Activated CD8-positive, alpha-beta T cell treated with anti-CD3 and anti-CD28 coated beads for 36 hours (primary cell): ENCODE measurements around the gene CNTNAP2. TPM values are rescaled to one million over a fixed set of nuclear protein-coding genes. Genes with fewer than 3 reads are reported as not detected.

Source experiments
- ATAC-seq: fragments of 200-7000 bp; cut with Tn5 transposase; one replicate; pipeline ENCODE4 v1.10.0; 2021; ENCODE audit warnings: mild to moderate bottlenecking, moderate library complexity
- CTCF ChIA-PET: fragments of 350-600 bp; sonication (Branson Sonifier 250); formaldehyde crosslinking; loops from one replicate; lab custom pipeline; 2021; ENCODE audit warnings: antibody characterized with exemption; lab: Charles Lee
- POLR2A ChIA-PET: fragments of 350-600 bp; sonication (Branson Sonifier 250); formaldehyde crosslinking; loops from one replicate; lab custom pipeline; 2021; ENCODE audit warnings: antibody characterized with exemption; lab: Charles Lee
- DNase-seq: peaks from one replicate; pipeline ENCODE4 v3.0.0-alpha.2; 2020
- H3K27ac Mint-ChIP-seq: one replicate; pipeline ENCODE4 v1.8.0; 2021; ENCODE audit warnings: mild to moderate bottlenecking, mixed read lengths
- H3K27me3 Mint-ChIP-seq: one replicate; pipeline ENCODE4 v1.8.0; 2021; ENCODE audit warnings: mixed read lengths
- H3K36me3 Mint-ChIP-seq: one replicate; pipeline ENCODE4 v1.8.0; 2021; ENCODE audit warnings: low read depth, mixed read lengths
- H3K4me1 Mint-ChIP-seq: one replicate; pipeline ENCODE4 v1.8.0; 2021; ENCODE audit warnings: low read depth, mixed read lengths
- H3K4me3 Mint-ChIP-seq: one replicate; pipeline ENCODE4 v1.8.0; 2021; ENCODE audit warnings: mild to moderate bottlenecking, moderate library complexity, mixed read lengths
- H3K9me3 Mint-ChIP-seq: one replicate; pipeline ENCODE4 v1.8.0; 2021; ENCODE audit warnings: mixed read lengths
- intact Hi-C: fragments of 100-400 bp; cut with micrococcal nuclease; formaldehyde crosslinking; loops from one replicate; pipeline ENCODE4 v1.10.0; 2022
- total RNA-seq, 2 experiments: library from RNA; stranded (reverse); gene quantifications; one replicate each; pipeline ENCODE4 v1.2.3, GENCODE V29; 2021
- TF ChIP-seq, protein P1 (sequence below): fragments of 200-600 bp; IDR thresholded peaks from one replicate; pipeline ENCODE4 v1.8.0; 2022; ENCODE audit warnings: antibody characterized with exemption, mild to moderate bottlenecking

The CNTNAP2 gene
- total RNA-seq, 2 experiments from 2014 or later = not detected

DNA sequence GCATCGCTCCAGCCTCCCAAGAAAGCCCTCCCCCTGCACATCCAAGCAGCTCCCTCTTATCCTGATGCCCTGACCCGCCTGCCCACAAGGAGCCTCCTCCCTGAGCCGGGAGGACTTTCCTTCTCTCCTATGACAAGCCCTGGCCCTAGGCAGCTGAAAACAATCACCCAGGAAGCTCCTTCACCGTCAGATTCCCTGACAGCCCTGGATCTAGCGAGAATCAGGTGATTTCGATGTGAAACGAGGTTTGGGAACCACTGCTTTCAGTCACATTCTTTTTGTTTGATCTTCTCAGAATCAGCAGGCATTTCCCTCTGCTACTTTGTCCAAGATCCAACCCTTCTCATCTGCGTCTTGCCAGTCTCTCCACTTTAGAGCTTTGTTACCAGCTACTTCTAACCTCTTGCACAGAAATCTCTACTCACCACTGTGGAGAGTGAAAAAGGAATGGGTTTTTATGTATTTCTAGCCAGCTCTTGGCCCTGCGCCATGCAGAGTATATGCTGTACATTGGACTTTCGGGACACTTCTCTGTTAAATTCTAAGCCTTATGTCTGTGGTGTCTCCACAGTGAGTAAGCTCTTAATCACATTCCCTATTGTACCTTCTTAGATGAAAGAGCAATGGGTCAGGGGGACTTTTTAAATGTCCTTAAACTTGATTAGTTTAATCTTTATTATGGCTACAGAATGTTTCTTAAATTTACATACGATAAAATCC is 2220.8 kb downstream of the CNTNAP2 start:
- TF ChIP-seq, protein P1, sequence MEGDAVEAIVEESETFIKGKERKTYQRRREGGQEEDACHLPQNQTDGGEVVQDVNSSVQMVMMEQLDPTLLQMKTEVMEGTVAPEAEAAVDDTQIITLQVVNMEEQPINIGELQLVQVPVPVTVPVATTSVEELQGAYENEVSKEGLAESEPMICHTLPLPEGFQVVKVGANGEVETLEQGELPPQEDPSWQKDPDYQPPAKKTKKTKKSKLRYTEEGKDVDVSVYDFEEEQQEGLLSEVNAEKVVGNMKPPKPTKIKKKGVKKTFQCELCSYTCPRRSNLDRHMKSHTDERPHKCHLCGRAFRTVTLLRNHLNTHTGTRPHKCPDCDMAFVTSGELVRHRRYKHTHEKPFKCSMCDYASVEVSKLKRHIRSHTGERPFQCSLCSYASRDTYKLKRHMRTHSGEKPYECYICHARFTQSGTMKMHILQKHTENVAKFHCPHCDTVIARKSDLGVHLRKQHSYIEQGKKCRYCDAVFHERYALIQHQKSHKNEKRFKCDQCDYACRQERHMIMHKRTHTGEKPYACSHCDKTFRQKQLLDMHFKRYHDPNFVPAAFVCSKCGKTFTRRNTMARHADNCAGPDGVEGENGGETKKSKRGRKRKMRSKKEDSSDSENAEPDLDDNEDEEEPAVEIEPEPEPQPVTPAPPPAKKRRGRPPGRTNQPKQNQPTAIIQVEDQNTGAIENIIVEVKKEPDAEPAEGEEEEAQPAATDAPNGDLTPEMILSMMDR = no peak
- ChIA-PET POLR2A (no interaction called here), CTCF (no interaction called here)
- H3K36me3 Mint-ChIP-seq = no peaks in the 10 kb centered on the region
- peaks cover 58% of the 10 kb centered on the region for H3K27me3 Mint-ChIP-seq
- peaks cover 9% of the 10 kb centered on the region for H3K4me1 Mint-ChIP-seq
- ATAC-seq (no peak), DNase-seq (no peak)
- H3K9me3 Mint-ChIP-seq = no peaks in the 10 kb centered on the region
- no peak overlapping the region for H3K27ac Mint-ChIP-seq
- intact Hi-C loops = no loop called here
- H3K4me3 Mint-ChIP-seq = no peak overlapping the region

DNA sequence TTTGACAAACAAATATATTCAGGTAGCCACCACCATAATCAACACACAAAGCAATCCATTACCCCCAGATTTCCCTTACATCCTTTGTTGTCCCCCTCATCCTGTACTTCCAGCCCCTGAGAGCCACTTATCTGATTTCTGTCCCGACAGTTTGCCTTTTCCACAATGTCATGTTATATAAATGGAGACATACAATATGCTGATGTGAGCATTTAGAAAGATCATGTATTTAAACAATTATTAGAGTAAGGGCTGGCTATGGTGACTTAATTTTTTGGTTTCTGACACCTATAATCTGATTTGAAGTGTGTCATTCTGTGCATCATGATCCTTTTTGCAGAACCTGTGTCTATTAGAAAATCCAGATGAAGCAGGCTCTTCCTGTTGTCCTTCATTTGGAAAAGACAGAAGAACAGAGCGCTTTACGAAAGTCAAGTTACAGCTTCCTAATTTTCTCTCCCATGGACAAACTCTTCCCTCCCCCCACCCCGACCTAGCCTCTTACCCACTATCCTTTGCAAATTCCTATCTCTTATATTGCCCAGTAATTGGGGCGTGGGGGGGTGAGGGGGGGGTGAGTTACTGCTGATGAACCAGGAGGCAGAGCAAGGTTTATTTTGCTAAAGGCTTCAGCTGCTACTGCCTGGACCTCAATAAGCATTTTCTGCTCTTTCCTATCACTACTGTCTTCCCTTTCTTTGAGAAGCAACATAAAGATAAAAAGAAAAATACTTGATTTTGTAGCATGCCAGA is 2221.6 kb downstream of the CNTNAP2 start:
- H3K27me3 Mint-ChIP-seq = peaks cover 63% of the 10 kb centered on the region
- H3K9me3 Mint-ChIP-seq = no peaks in the 10 kb centered on the region
- DNase-seq = no peak
- intact Hi-C loops = no loop called here
- peaks cover 9% of the 10 kb centered on the region for H3K4me1 Mint-ChIP-seq
- TF ChIP-seq, protein P1 = no peak
- no peaks in the 10 kb centered on the region for H3K36me3 Mint-ChIP-seq
- ChIA-PET CTCF (no interaction called here), POLR2A (no interaction called here)
- no peak overlapping the region for H3K27ac Mint-ChIP-seq
- no peak for ATAC-seq
- H3K4me3 Mint-ChIP-seq = no peak overlapping the region

DNA sequence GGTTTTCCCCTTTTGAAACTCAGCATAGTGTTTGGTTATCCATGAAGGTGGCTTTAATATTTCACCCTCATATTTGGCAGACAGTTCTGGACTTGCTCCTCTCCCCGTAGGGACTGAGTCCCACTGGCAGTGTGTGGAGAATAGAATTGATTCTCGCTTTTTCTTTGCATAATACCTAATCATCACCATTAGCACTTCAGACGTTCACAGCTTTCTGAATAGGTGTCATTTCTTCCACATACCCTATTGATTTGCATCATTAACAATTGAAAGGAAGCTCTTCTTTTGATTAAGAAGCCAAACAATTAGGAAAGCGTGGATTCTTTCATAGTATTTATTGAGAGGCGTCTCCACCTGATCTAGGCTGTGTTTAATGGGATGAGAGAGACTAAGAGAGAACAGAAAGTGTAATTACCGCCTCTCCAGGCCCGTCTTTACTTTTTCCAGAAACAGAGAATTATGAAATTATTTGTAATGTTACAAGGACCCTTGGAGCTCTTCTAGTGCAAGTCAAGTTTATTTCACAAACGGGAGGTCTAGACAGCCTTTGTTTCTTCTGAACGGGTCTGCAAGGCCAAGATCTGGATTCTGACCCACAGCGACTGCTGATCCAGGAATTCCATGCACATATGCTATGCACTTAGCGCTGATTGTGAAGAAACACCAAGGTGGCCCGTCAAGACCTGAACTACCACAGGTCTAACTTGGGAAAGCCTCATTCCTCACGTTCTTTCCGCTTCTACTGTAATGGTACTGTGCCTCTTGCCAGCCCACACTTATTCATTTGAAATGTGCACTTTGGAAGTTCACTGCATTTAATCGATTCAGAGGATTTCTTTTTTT is 2224.1 kb downstream of the CNTNAP2 start:
- Mint-ChIP-seq H3K27me3 (peaks cover 65% of the 10 kb centered on the region), H3K27ac (no peak overlapping the region), H3K4me3 (no peak overlapping the region), H3K36me3 (no peaks in the 10 kb centered on the region), H3K9me3 (no peaks in the 10 kb centered on the region), H3K4me1 (peaks cover 9% of the 10 kb centered on the region)
- POLR2A ChIA-PET = no interaction called here
- TF ChIP-seq, protein P1 = no peak
- CTCF ChIA-PET = interaction anchor here (1.5 kb wide), 1 partner anchor 10 kb away, joined by 3 read pairs; no protein-coding TSS in a partner anchor
- DNase-seq (no peak), ATAC-seq (no peak)
- intact Hi-C loops = no loop called here

DNA sequence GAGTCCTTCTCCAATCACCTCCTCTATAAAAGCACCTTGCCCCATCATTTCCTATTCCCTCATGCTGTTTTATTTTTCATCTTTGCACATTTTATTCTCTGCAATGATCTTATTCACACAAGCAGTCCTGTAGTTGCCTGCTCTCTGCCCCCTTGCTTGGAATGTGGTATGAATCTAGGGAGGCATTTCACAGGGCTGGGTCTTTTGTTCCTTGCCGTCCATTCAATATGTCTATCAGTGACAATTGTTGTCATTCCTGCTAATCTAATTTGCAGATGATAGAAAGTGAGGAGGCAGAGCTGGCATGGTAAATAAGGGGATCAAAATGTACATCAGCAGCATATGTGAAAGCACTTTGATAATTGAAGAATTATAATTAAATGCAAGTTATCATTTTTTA is 2227.8 kb downstream of the CNTNAP2 start:
- H3K4me1 Mint-ChIP-seq = peaks cover 4% of the 10 kb centered on the region
- intact Hi-C loops = no loop called here
- H3K4me3 Mint-ChIP-seq = no peak overlapping the region
- no peaks in the 10 kb centered on the region for H3K9me3 Mint-ChIP-seq
- H3K36me3 Mint-ChIP-seq = no peaks in the 10 kb centered on the region
- no peak overlapping the region for H3K27ac Mint-ChIP-seq
- TF ChIP-seq, protein P1 = no peak
- DNase-seq (no peak), ATAC-seq (no peak)
- CTCF ChIA-PET = no interaction called here
- POLR2A ChIA-PET = no interaction called here
- peaks cover 37% of the 10 kb centered on the region for H3K27me3 Mint-ChIP-seq
